Effector memory CD4-positive, alpha-beta T cell (primary cell): Measurements from ENCODE around the gene PALLD.

Source experiments
- DNase-seq, 3 donors: peaks; one replicate each; pipeline ENCODE4 v3.0.0-alpha.2; 2020
- H3K27ac ChIP-seq: 2 replicates; pipeline ENCODE4 v1.7.0; 2013; ENCODE audit warnings: mild to moderate bottlenecking, low read length, moderate library complexity; ENCODE audit not compliant: insufficient read depth, poor library complexity, severe bottlenecking
- H3K27me3 ChIP-seq: replicated peaks from 2 replicates; pipeline ENCODE4 v1.7.0; 2013; ENCODE audit warnings: mild to moderate bottlenecking, low read length; ENCODE audit not compliant: insufficient read depth, control insufficient read depth, poor library complexity, severe bottlenecking
- H3K36me3 ChIP-seq: 2 replicates; pipeline ENCODE4 v1.7.0; 2013; ENCODE audit warnings: mild to moderate bottlenecking, low read length, moderate library complexity; ENCODE audit not compliant: control insufficient read depth, insufficient read depth
- H3K4me1 ChIP-seq: 2 replicates; pipeline ENCODE4 v1.7.0; 2013; ENCODE audit warnings: low read length, mild to moderate bottlenecking; ENCODE audit not compliant: control insufficient read depth, insufficient read depth, poor library complexity, severe bottlenecking
- H3K4me3 ChIP-seq: 2 replicates; pipeline ENCODE4 v1.7.0; 2013; ENCODE audit warnings: low read length, low read depth, mild to moderate bottlenecking; ENCODE audit not compliant: insufficient read depth, poor library complexity, severe bottlenecking
- H3K9me3 ChIP-seq: 2 replicates; pipeline ENCODE4 v1.7.0; 2013; ENCODE audit warnings: mild to moderate bottlenecking, low read length, moderate library complexity; ENCODE audit not compliant: control insufficient read depth

The PALLD gene

DNA sequence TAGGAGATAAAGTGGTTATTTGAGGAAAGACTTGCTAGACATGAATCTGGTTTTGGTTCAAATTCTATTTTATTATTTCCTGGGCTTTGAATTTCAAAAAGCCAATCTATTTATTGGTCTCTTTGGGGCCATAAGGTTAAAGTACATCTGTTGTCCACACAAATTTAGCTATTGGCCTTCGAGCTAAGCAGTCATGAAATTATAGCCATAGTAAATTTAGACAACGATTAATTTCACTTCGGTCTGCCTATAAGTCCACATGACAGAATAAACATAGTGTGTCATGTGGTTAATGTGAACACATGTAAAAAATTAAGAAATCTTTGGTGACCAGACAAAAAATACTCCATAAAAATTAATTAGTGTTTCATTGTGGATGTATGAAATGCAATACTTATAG lies 161.9 kb downstream of the PALLD start:
- Histone ChIP-seq H3K4me1 (no peaks in the 10 kb centered on the region), H3K27ac (no peak overlapping the region), H3K4me3 (no peak overlapping the region), H3K36me3 (no peaks in the 10 kb centered on the region), H3K27me3 (no peaks in the 10 kb centered on the region), H3K9me3 (no peaks in the 10 kb centered on the region)
- no peak for DNase-seq

DNA sequence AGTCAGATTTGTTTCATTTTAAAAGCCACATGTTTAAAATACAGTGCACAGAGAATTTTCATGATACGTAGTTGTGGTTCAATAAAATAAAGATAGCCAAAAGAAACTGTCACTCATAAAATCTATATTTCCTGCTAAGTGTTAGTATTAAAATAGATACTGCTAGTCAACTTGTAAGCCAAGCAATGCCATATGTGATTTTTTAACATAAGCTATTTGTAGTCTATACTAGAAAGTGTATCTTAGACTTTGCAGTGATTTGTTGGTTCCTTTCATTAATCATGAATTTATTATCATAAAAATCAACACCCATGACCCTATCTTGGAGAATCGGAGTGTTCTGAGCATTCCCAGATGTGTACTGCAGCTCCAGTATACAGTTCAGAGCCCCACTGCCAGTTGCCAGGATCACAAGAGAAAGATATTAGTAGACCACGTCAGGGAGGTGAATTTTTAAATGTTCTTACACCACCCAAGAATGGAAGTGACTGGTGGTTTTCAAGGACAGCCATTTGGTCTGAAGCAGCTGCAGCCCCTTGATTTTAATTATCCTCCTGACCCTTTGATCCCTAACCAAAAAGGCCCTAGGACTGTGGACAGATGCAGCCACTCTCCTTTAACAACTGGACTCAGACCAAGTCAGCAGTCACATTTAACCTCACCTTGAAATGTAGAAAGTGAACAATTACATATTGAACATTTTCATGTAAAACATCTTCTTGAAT lies 163.1 kb downstream of the PALLD start:
- H3K27ac ChIP-seq = no peak overlapping the region
- H3K9me3 ChIP-seq = no peaks in the 10 kb centered on the region
- no peaks in the 10 kb centered on the region for H3K27me3 ChIP-seq
- no peaks in the 10 kb centered on the region for H3K36me3 ChIP-seq
- DNase-seq = no peak
- H3K4me3 ChIP-seq = no peak overlapping the region
- no peaks in the 10 kb centered on the region for H3K4me1 ChIP-seq

DNA sequence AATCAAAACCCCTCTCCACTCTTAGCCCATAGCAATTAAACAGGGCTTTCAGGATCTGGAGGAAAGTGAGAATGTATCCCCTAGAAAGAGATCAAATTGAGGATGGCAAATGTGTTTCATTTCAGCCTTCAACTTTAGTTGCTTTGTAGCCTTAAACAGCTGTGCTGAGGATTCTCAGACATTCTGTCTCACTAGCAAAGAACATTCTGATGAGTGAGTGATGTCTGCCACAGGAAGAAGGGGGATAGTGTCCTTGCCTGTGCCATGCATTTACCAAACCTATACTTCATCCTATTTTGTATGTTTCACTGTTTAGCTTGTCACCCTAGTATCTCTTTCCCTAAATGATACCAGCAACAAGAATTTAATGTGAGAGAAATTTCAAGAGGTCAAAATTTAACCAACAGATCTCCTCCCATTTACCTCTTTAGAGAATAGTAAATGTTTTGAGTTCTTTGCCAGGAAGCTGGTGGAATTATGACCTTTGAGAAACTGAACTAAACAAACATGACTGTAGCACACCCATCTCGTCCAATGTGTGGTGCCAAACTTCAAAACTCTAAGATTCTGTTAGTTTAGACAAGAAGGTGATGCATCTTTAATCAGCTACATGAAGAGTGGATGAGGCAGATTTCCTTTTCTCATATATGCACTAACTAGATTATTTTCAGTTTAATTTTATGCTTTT lies 165.6 kb downstream of the PALLD start:
- H3K4me3 ChIP-seq = no peak overlapping the region
- no peaks in the 10 kb centered on the region for H3K27me3 ChIP-seq
- H3K4me1 ChIP-seq = no peaks in the 10 kb centered on the region
- H3K27ac ChIP-seq = no peak overlapping the region
- H3K36me3 ChIP-seq = no peaks in the 10 kb centered on the region
- H3K9me3 ChIP-seq = no peaks in the 10 kb centered on the region
- no peak for DNase-seq

DNA sequence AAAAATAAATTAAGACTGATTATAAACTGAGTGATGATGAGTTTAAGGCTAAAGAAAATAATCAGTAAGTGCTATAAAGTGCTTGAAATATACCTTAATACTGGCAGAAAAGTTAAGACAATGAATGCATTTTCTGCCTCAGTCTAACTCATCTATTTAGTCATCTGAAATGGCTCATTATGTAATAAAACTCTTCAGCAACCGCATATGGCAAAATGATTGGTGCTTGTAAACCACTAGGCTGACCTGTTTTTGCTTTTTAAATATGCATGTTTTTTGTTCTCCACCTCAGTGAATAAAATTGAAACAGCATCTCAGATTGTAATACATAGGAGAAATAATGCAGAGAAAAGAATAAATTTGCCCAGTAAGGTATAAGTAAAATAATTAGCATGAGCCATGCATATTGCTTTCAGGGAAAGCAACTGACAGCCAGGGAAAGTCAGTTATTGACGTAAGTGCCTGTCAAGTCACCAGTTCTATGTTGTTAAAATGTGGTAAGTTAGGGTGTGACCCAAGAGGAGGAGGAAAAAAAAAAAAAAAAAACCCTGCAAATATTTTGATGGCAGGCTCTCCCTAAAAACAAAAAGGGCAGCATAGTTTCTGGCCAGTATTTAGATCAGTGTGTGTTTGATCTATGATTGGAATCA lies 167.5 kb downstream of the PALLD start:
- no peaks in the 10 kb centered on the region for H3K4me1 ChIP-seq
- H3K27ac ChIP-seq = no peak overlapping the region
- no peaks in the 10 kb centered on the region for H3K9me3 ChIP-seq
- H3K4me3 ChIP-seq = no peak overlapping the region
- no peaks in the 10 kb centered on the region for H3K27me3 ChIP-seq
- no peaks in the 10 kb centered on the region for H3K36me3 ChIP-seq
- DNase-seq = no peak

DNA sequence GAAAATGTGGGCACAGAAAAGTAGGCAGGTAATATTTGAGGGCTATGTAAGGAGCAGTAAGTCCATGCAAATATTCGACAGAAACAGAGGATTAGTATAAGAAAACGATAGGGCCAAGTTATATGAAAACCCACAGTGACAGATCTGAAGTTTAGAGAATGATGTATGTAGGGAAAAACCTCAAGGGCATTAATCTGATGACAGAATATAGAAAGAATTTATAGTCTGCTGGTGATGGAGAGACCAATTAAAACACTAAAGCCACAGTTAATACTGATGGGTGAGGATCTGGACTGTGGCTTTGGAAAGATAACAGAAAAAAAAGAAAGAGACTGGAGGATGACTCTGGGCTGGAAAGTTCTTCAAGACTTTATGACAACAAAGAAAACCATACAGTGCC lies 169.7 kb downstream of the PALLD start:
- Histone ChIP-seq H3K9me3 (no peaks in the 10 kb centered on the region), H3K27ac (no peak overlapping the region), H3K27me3 (no peaks in the 10 kb centered on the region), H3K36me3 (no peaks in the 10 kb centered on the region), H3K4me3 (no peak overlapping the region), H3K4me1 (no peaks in the 10 kb centered on the region)
- DNase-seq = no peak

DNA sequence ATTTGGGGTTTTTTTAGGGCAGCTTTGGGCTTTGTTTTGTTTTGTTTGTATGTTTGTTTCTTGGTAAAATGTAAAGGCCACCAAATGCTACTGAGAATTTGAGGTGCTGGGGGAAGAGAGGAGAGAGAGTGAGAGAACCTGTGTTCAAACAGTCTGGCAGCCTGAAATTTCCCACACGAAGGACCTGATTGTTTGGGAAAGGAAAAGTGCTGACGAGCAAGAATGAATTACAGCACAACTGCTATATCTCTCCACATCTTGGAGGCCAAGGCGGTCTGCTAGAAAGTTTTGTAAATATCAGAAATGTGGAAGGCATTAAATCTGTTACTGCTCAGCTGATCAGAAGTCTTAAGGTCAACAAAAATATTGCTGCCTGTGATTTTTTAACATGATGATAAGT lies 170.5 kb downstream of the PALLD start:
- Histone ChIP-seq H3K27ac (no peak overlapping the region), H3K36me3 (no peaks in the 10 kb centered on the region), H3K4me1 (no peaks in the 10 kb centered on the region), H3K9me3 (no peaks in the 10 kb centered on the region), H3K4me3 (no peak overlapping the region), H3K27me3 (no peaks in the 10 kb centered on the region)
- no peak for DNase-seq

DNA sequence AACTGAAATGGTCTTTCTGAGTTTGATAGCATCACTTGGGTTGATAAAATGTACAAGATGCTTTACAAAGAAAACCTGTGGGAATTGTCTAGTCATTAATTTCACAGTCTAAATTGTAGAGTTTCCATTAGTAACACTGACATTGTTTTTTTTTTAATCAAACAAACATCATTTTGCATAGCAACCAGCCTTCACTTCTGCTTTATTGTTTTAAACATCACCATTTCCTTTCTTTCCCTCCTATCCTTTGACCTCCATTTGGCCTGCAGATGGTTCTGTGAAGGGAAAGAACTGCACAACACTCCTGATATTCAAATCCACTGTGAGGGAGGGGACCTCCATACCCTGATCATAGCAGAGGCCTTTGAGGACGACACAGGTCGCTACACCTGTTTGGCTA lies 171.1 kb downstream of the PALLD start:
- H3K4me1 ChIP-seq = no peaks in the 10 kb centered on the region
- no peaks in the 10 kb centered on the region for H3K36me3 ChIP-seq
- H3K27ac ChIP-seq = no peak overlapping the region
- no peak overlapping the region for H3K4me3 ChIP-seq
- DNase-seq = no peak
- H3K27me3 ChIP-seq = no peaks in the 10 kb centered on the region
- no peaks in the 10 kb centered on the region for H3K9me3 ChIP-seq

DNA sequence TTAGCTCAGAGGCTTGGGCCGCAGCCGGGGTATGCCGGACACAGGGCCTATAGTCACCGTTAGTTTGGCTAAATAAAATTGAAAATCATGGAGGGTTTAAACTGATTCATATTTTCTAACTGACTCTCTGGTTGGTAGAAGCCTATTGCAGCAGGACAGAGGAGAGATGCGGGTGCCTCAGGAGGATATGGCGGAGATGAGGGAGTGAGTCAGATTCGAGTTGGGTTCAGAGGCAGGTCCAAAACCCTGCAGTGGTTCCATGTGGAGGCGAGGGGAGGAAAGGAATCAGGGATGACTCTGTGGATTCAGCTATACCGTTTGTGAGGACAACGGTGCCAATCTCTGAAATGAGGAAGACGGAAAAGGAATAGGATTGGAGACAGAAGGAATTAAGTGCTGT lies 176.6 kb downstream of the PALLD start:
- Histone ChIP-seq H3K36me3 (no peaks in the 10 kb centered on the region), H3K27me3 (no peaks in the 10 kb centered on the region), H3K27ac (no peak overlapping the region), H3K4me1 (no peaks in the 10 kb centered on the region), H3K9me3 (no peaks in the 10 kb centered on the region), H3K4me3 (no peak overlapping the region)
- no peak for DNase-seq

DNA sequence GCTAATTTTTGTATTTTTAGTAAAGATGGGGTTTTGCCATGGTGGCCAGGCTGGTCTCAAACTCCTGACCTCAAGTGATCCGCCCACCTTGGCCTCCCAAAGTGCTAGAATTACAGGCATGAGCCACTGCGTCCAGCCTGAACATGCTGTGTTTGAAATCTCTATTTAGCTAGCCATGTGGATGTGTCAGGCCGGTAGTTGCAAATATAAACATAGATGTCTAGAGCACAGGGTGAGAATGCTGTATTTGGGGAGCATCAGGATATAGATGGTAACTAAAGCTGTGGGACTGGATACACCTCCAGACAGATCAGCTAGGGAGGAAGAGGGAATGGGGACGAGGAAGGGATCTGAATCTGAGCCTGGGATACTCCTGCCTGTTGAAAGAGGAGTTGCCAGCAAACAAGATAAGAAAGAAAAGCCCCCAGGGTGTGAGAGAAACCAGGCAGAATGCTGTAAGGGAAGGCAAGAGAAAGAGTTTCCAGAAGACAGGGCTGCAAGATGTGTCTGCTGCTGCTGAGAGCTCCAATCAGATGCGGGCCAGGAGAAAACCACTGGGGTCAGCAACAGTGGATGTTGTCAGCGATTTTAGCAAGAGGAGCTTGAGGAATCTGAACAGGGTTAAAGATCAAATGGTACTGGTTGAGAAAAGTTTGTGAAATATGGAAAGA lies 177.4 kb downstream of the PALLD start:
- DNase-seq = no peak
- H3K27me3 ChIP-seq = no peaks in the 10 kb centered on the region
- no peaks in the 10 kb centered on the region for H3K9me3 ChIP-seq
- H3K4me1 ChIP-seq = no peaks in the 10 kb centered on the region
- no peak overlapping the region for H3K27ac ChIP-seq
- H3K36me3 ChIP-seq = no peaks in the 10 kb centered on the region
- H3K4me3 ChIP-seq = no peak overlapping the region

DNA sequence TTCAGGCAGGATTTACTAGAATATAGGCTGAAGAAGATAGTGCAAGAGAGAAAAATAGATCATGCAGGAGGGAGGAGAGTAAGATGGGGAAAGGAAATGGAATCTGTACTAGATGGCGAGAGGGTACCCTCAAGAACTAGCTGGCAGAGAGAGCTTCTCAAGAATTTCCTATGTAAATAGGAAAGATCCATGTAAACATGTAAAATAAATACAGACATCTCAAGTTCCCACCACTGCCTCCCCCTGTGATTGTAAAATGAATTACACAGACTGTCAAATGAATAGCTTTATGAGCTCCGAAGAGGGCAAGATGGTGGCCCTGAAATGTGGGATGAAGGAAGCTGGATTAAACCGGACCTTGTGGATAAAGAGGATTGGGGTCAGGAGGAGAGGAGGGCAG lies 178.0 kb downstream of the PALLD start:
- H3K27ac ChIP-seq = no peak overlapping the region
- H3K9me3 ChIP-seq = no peaks in the 10 kb centered on the region
- no peak for DNase-seq
- H3K27me3 ChIP-seq = no peaks in the 10 kb centered on the region
- no peak overlapping the region for H3K4me3 ChIP-seq
- H3K4me1 ChIP-seq = no peaks in the 10 kb centered on the region
- H3K36me3 ChIP-seq = no peaks in the 10 kb centered on the region
